NT2/D1 (cell line): Measurements from ENCODE around the gene SCAMP1.

Experiments
- SUZ12 ChIP-seq: IDR thresholded peaks from 2 replicates; pipeline ENCODE4 v1.6.1; 2011; ENCODE audit not compliant: insufficient read length, insufficient read depth; ENCODE audit errors: extremely low read depth
- ZNF274 ChIP-seq: IDR thresholded peaks from 2 replicates; pipeline ENCODE4 v1.6.1; 2011; ENCODE audit warnings: mild to moderate bottlenecking, low read depth, low read length

DNA sequence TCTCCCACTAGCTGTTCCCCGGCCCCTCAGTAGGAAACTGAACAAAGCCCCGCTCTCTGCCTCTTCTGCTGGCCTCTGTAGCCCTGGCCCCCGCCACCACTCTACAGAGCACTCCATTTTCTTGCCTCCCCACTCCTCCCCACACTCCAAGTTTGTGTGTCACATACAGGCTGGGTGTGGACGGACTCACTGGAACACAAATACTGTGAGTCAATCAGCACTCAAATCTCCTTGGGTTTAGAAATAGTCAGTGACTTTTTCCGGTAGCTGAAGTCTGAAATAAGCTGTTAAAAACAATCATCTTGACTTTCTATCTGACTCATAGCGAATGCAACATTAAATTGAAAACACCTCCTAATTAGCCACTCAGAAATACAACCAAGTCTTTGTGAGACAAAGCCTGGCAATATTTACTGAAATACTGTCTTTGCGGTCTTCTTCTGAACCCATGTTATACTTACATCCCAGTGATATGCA, 165.7 kb downstream of the SCAMP1 start:
- TF ChIP-seq ZNF274, result no peak
- TF ChIP-seq SUZ12, result no peak
